Caco-2 (cell line): ENCODE data around the gene RAB37. TPM values are rescaled to one million over a fixed set of nuclear protein-coding genes. Genes with fewer than 3 reads are reported as not detected.
A peak's percentile ranks its signal among the peaks of the same experiment; 100 is the strongest.

Experiments used
- BruUV-seq: library from RNA; stranded (reverse); fragments of 400-500 nt; replicated peaks from 2 replicates; lab custom pipeline; 2021; lab: Mats Ljungman, UMichigan
- CTCF ChIA-PET: fragments of 300-600 bp; sonication (Branson Sonifier 250); formaldehyde crosslinking; loops from one replicate; lab custom pipeline; 2022; ENCODE audit warnings: antibody characterized with exemption; lab: Charles Lee
- POLR2A ChIA-PET: fragments of 300-600 bp; sonication (Branson Sonifier 250); formaldehyde crosslinking; loops from one replicate; lab custom pipeline; 2022; ENCODE audit warnings: antibody characterized with exemption; lab: Charles Lee
- DNase-seq, 2 experiments: peaks; one replicate each; pipeline versions ENCODE4 v3.0.0 to v3.0.0-alpha.2; 2020 to 2022
- H3K27me3 ChIP-seq: replicated peaks from 2 replicates; pipeline ENCODE4 v1.6.0; 2011; ENCODE audit warnings: low read length; ENCODE audit not compliant: control insufficient read depth, insufficient read depth
- H3K36me3 ChIP-seq: 2 replicates; pipeline ENCODE4 v1.5.1; 2011; ENCODE audit warnings: low read length; ENCODE audit not compliant: control insufficient read depth, insufficient read depth
- H3K4me1 ChIP-seq: fragments of 250-450 bp; sonication (Bioruptor Pico); 2 replicates; pipeline ENCODE4 v1.5.1; 2020; ENCODE audit warnings: mild to moderate bottlenecking
- H3K4me3 ChIP-seq: 2 replicates; pipeline ENCODE4 v1.5.1; 2011; ENCODE audit warnings: low read depth, mild to moderate bottlenecking, control low read depth, low read length
- H3K9me3 ChIP-seq: fragments of 250-450 bp; sonication (Bioruptor Pico); 2 replicates; pipeline ENCODE4 v1.5.1; 2020; ENCODE audit warnings: mild to moderate bottlenecking, moderate library complexity
- H3K27ac Mint-ChIP-seq: one replicate; pipeline ENCODE4 v1.8.0; 2022; ENCODE audit warnings: mixed read lengths; ENCODE audit not compliant: unreplicated experiment
- H3K27me3 Mint-ChIP-seq: one replicate; pipeline ENCODE4 v1.8.0; 2022; ENCODE audit warnings: mixed read lengths; ENCODE audit not compliant: insufficient read depth, unreplicated experiment
- H3K36me3 Mint-ChIP-seq: one replicate; pipeline ENCODE4 v1.8.0; 2022; ENCODE audit warnings: mild to moderate bottlenecking, mixed read lengths; ENCODE audit not compliant: insufficient read depth, unreplicated experiment
- H3K4me1 Mint-ChIP-seq: one replicate; pipeline ENCODE4 v1.8.0; 2022; ENCODE audit warnings: low read depth, mixed read lengths; ENCODE audit not compliant: unreplicated experiment
- H3K4me3 Mint-ChIP-seq: one replicate; pipeline ENCODE4 v1.8.0; 2022; ENCODE audit warnings: mild to moderate bottlenecking, moderate library complexity, mixed read lengths; ENCODE audit not compliant: unreplicated experiment
- H3K9me3 Mint-ChIP-seq: one replicate; pipeline ENCODE4 v1.8.0; 2022; ENCODE audit warnings: mixed read lengths; ENCODE audit not compliant: unreplicated experiment
- intact Hi-C: fragments of 100-400 bp; cut with micrococcal nuclease; formaldehyde crosslinking; loops from one replicate; pipeline ENCODE4 v1.10.0; 2022; ENCODE audit not compliant: unreplicated experiment
- total RNA-seq: library from RNA; stranded (reverse); gene quantifications from 2 replicates; pipeline ENCODE4 v1.2.3, GENCODE V29; 2022
- TF ChIP-seq, protein P1 (sequence below), 2 experiments: fragments of 200-600 bp in 1 of 2; IDR thresholded peaks; 1 replicate in 1 of 2; 2 replicates in 1 of 2; pipeline versions ENCODE4 v1.5.1 to v1.8.0; 2011 to 2022; ENCODE audit warnings: antibody characterized with exemption in 1 of 2, control low read depth in 1 of 2, inconsistent platforms in 1 of 2, low read depth in 1 of 2, low read length in 1 of 2, mild to moderate bottlenecking in 1 of 2, moderate library complexity in 1 of 2; ENCODE audit not compliant: insufficient read depth in 1 of 2, severe bottlenecking in 1 of 2, unreplicated experiment in 1 of 2

The RAB37 gene
- total RNA-seq, 1 experiment from 2014 or later: 12.3 TPM

DNA sequence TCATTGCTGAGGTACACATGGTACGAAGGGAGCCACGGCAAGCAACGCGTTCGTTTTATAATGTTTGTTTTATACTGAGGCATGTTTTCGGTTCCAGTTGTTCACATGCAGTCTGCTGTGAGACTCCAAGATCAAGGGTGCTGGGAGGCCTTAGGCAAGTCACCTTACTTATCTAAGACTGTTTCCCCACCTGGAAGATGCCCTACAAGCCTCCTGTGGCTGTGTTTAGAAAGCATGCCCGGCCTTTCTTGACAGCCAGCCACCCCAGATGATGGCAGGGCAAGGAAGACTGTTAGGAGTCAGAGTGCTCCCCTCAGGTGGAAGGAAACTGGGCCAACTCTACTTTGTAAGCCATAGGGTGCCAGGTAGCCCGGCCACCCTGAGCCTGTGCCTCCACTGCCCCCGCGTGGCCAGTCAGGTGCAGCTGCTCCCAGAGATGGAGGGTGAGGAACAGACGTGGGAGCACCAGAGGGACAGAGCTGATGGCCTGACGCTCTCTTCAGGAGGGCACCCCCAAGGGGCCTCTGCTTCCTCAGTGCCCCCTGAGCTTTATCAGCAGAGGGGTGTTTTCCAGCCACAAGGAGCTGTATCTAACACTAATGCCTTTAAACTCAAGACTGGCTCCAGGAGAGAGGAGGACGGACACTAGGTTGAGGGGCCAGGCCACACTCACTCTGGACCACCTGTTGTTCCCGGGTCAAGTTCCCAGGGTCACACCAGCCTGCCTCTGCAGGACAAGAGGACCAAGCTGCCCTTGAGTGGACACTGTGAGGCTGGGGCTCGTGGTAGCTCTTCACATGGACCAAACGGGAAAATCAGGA is 33.7 kb downstream of the RAB37 start:
- H3K4me3 Mint-ChIP-seq: peak overlapping the region; percentile 24
- peaks cover 18% of the 10 kb centered on the region for H3K36me3 ChIP-seq
- H3K9me3 ChIP-seq: no peaks in the 10 kb centered on the region
- no peaks in the 10 kb centered on the region for H3K9me3 Mint-ChIP-seq
- intact Hi-C loops: loop anchor here (1.0 kb wide), 3 partner anchors 22 to 113 kb away; partner anchors contain the start of gene NHERF1
- peaks cover 94% of the 10 kb centered on the region for H3K36me3 Mint-ChIP-seq
- H3K27ac Mint-ChIP-seq: peak overlapping the region; percentile 83
- H3K27me3 Mint-ChIP-seq: no peaks in the 10 kb centered on the region
- BruUV-seq: no TSS peak
- peaks cover 51% of the 10 kb centered on the region for H3K4me1 Mint-ChIP-seq
- no peaks in the 10 kb centered on the region for H3K27me3 ChIP-seq
- peak; percentile 84 to 89 for DNase-seq
- CTCF ChIA-PET: interaction anchor here (0.7 to 4.4 kb wide), 10 partner anchors 11 to 113 kb away, joined by 3 to 76 read pairs (median 8); partner anchors contain the start of genes FDXR and RAB37
- POLR2A ChIA-PET: interaction anchor here (0.6 to 2.0 kb wide), 5 partner anchors 11 to 82 kb away, joined by 3 to 5 read pairs (median 4); partner anchors contain the start of gene RAB37
- TF ChIP-seq, protein P1, sequence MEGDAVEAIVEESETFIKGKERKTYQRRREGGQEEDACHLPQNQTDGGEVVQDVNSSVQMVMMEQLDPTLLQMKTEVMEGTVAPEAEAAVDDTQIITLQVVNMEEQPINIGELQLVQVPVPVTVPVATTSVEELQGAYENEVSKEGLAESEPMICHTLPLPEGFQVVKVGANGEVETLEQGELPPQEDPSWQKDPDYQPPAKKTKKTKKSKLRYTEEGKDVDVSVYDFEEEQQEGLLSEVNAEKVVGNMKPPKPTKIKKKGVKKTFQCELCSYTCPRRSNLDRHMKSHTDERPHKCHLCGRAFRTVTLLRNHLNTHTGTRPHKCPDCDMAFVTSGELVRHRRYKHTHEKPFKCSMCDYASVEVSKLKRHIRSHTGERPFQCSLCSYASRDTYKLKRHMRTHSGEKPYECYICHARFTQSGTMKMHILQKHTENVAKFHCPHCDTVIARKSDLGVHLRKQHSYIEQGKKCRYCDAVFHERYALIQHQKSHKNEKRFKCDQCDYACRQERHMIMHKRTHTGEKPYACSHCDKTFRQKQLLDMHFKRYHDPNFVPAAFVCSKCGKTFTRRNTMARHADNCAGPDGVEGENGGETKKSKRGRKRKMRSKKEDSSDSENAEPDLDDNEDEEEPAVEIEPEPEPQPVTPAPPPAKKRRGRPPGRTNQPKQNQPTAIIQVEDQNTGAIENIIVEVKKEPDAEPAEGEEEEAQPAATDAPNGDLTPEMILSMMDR (IDR thresholded peaks at IDR 0.05; ENCODE audit: insufficient read depth in 1 of 2, low read depth in 1 of 2, low read length in 1 of 2, severe bottlenecking in 1 of 2, unreplicated experiment in 1 of 2): peak; percentile 86 to 97
- H3K4me1 ChIP-seq: peaks cover 51% of the 10 kb centered on the region
- no peak overlapping the region for H3K4me3 ChIP-seq

- CTCF ChIA-PET: interaction anchor here (0.7 to 4.4 kb wide), 10 partner anchors 11 to 114 kb away, joined by 3 to 76 read pairs (median 8); partner anchors contain the start of genes FDXR and RAB37
- peaks cover 95% of the 10 kb centered on the region for H3K36me3 Mint-ChIP-seq
- peaks cover 51% of the 10 kb centered on the region for H3K4me1 Mint-ChIP-seq
- H3K4me3 ChIP-seq: no peak overlapping the region
- H3K9me3 ChIP-seq: no peaks in the 10 kb centered on the region
- H3K9me3 Mint-ChIP-seq: no peaks in the 10 kb centered on the region
- H3K27me3 Mint-ChIP-seq: no peaks in the 10 kb centered on the region
- H3K4me3 Mint-ChIP-seq: no peak overlapping the region
- peaks cover 18% of the 10 kb centered on the region for H3K36me3 ChIP-seq
- H3K27ac Mint-ChIP-seq: peak overlapping the region; percentile 83
- intact Hi-C loops: no loop called here
- peaks cover 44% of the 10 kb centered on the region for H3K4me1 ChIP-seq
- DNase-seq: peak in 1 of 2 experiments; percentile 6
- no TSS peak for BruUV-seq
- TF ChIP-seq, protein P1 (IDR thresholded peaks at IDR 0.05; ENCODE audit: insufficient read depth in 1 of 2, low read depth in 1 of 2, low read length in 1 of 2, severe bottlenecking in 1 of 2, unreplicated experiment in 1 of 2): no peak
- H3K27me3 ChIP-seq: no peaks in the 10 kb centered on the region
- POLR2A ChIA-PET: interaction anchor here (0.6 to 2.0 kb wide), 5 partner anchors 11 to 81 kb away, joined by 3 to 5 read pairs (median 4); partner anchors contain the start of gene RAB37
Observed at GRCh38 chr17:74771319-74771914, 34.4 kb downstream of the RAB37 start.

GRCh38 chr17:74772053-74772452 is 35.0 kb downstream of the RAB37 start:
- H3K36me3 Mint-ChIP-seq: peaks cover 92% of the 10 kb centered on the region
- H3K27me3 Mint-ChIP-seq: no peaks in the 10 kb centered on the region
- peaks cover 51% of the 10 kb centered on the region for H3K4me1 Mint-ChIP-seq
- TF ChIP-seq, protein P1 (IDR thresholded peaks at IDR 0.05; ENCODE audit: insufficient read depth in 1 of 2, low read depth in 1 of 2, low read length in 1 of 2, severe bottlenecking in 1 of 2, unreplicated experiment in 1 of 2): no peak
- CTCF ChIA-PET: no interaction called here
- peak in 1 of 2 experiments; percentile 9 for DNase-seq
- no peaks in the 10 kb centered on the region for H3K27me3 ChIP-seq
- H3K9me3 ChIP-seq: no peaks in the 10 kb centered on the region
- H3K9me3 Mint-ChIP-seq: no peaks in the 10 kb centered on the region
- peak overlapping the region; percentile 63 for H3K27ac Mint-ChIP-seq
- no peak overlapping the region for H3K4me3 Mint-ChIP-seq
- peaks cover 18% of the 10 kb centered on the region for H3K36me3 ChIP-seq
- peaks cover 44% of the 10 kb centered on the region for H3K4me1 ChIP-seq
- no TSS peak for BruUV-seq
- POLR2A ChIA-PET: no interaction called here
- intact Hi-C loops: no loop called here
- no peak overlapping the region for H3K4me3 ChIP-seq
